Hepatocyte (in vitro differentiated cells): Measurements from ENCODE around the gene FGF1. TPM values are rescaled to one million over a fixed set of nuclear protein-coding genes. Genes with fewer than 3 reads are reported as not detected.

ENCODE experiments used
- DNase-seq: peaks from one replicate; pipeline ENCODE4 v3.0.0-alpha.2; 2016; ENCODE audit warnings: low spot score
- H2AFZ ChIP-seq: fragments of 200-600 bp; sonication (generic); 2 replicates; pipeline ENCODE4 v1.6.0; 2016; ENCODE audit warnings: antibody characterized with exemption, mild to moderate bottlenecking
- H3K27ac ChIP-seq: fragments of 200-600 bp; sonication (generic); 2 replicates; pipeline ENCODE4 v1.5.1; 2016; ENCODE audit warnings: mild to moderate bottlenecking
- H3K27me3 ChIP-seq: fragments of 200-600 bp; sonication (generic); 2 replicates; pipeline ENCODE4 v1.6.1; 2016
- H3K36me3 ChIP-seq: fragments of 200-600 bp; sonication (generic); replicated peaks from 2 replicates; pipeline ENCODE4 v1.5.1; 2016; ENCODE audit warnings: low read depth; ENCODE audit not compliant: insufficient read depth
- H3K4me1 ChIP-seq: fragments of 200-600 bp; sonication (generic); 2 replicates; pipeline ENCODE4 v1.5.1; 2016; ENCODE audit warnings: mild to moderate bottlenecking, moderate library complexity; ENCODE audit not compliant: insufficient read depth
- H3K4me2 ChIP-seq: fragments of 200-600 bp; sonication (generic); 2 replicates; pipeline ENCODE4 v1.6.0; 2016
- H3K4me3 ChIP-seq: fragments of 200-600 bp; sonication (generic); 2 replicates; pipeline ENCODE4 v1.5.1; 2016; ENCODE audit warnings: mild to moderate bottlenecking
- H3K79me2 ChIP-seq: fragments of 200-600 bp; sonication (generic); 2 replicates; pipeline ENCODE4 v1.6.0; 2017; ENCODE audit warnings: mild to moderate bottlenecking
- H3K9me2 ChIP-seq: fragments of 200-600 bp; sonication (generic); replicated peaks from 2 replicates; pipeline ENCODE4 v1.6.0; 2017; ENCODE audit warnings: mild to moderate bottlenecking; ENCODE audit not compliant: insufficient read depth
- H3K9me3 ChIP-seq: fragments of 200-600 bp; sonication (generic); 2 replicates; pipeline ENCODE4 v1.5.1; 2016; ENCODE audit warnings: low read depth, mild to moderate bottlenecking
- H4K20me1 ChIP-seq: fragments of 200-600 bp; sonication (generic); 2 replicates; pipeline ENCODE4 v1.6.0; 2016; ENCODE audit warnings: mild to moderate bottlenecking; ENCODE audit not compliant: insufficient read depth, poor library complexity, severe bottlenecking
- EZH2 ChIP-seq: fragments of 200-600 bp; sonication (generic); IDR thresholded peaks from 2 replicates; pipeline ENCODE4 v1.6.1; 2016; ENCODE audit warnings: antibody characterized with exemption, mild to moderate bottlenecking, borderline replicate concordance
- EZH2phosphoT487 ChIP-seq: fragments of 200-600 bp; sonication (generic); IDR thresholded peaks from one replicate; pipeline ENCODE4 v1.6.1; 2018; ENCODE audit warnings: antibody characterized with exemption, mild to moderate bottlenecking, low read depth, moderate library complexity; ENCODE audit not compliant: unreplicated experiment, severe bottlenecking
- WGBS: methylation state at CpG from one replicate; pipeline ENCODE4 v1.1.6; 2016; ENCODE audit warnings: low lambda C conversion rate; ENCODE audit errors: missing lambda C conversion rate; 5-methylcytosine and 5-hydroxymethylcytosine counted together
- polyA plus RNA-seq: library from polyadenylated mRNA; unstranded; fragments of >200 nt; fragmentation: Nextera tagmentation; extraction: Ambion mirVana; gene quantifications from 2 replicates; pipeline ENCODE4 v1.2.1, GENCODE V29; 2016
- total RNA-seq: library from RNA; depleted of rRNA; stranded (reverse); fragments of >200 nt; gene quantifications from 2 replicates; pipeline ENCODE4 v1.2.3, GENCODE V29; 2014
- TF ChIP-seq, protein P1 (sequence below): fragments of 200-600 bp; sonication (generic); IDR thresholded peaks from 2 replicates; pipeline ENCODE4 v1.5.1; 2016; ENCODE audit warnings: antibody characterized with exemption, mild to moderate bottlenecking; ENCODE audit not compliant: poor library complexity

Gene FGF1
- total and polyA plus RNA-seq, 2 experiments from 2014 or later = 0.23 to 0.27 TPM

GRCh38 chr5:142610176-142611001 lies 75.5 kb downstream of the FGF1 start:
- Histone ChIP-seq H3K27me3 (peaks cover 5% of the 10 kb centered on the region), H4K20me1 (no peaks in the 10 kb centered on the region), H3K9me3 (no peaks in the 10 kb centered on the region), H3K36me3 (no peaks in the 10 kb centered on the region), H3K79me2 (no peaks in the 10 kb centered on the region), H3K4me2 (no peak overlapping the region), H2AFZ (no peak overlapping the region), H3K4me1 (no peaks in the 10 kb centered on the region), H3K9me2 (no peaks in the 10 kb centered on the region), H3K27ac (no peak overlapping the region), H3K4me3 (no peak overlapping the region)
- 87% methylated on average over 6 of the region's 6 CpGs for WGBS
- DNase-seq = no peak
- TF ChIP-seq EZH2 (no peak), EZH2phosphoT487 (no peak)
- TF ChIP-seq, protein P1, sequence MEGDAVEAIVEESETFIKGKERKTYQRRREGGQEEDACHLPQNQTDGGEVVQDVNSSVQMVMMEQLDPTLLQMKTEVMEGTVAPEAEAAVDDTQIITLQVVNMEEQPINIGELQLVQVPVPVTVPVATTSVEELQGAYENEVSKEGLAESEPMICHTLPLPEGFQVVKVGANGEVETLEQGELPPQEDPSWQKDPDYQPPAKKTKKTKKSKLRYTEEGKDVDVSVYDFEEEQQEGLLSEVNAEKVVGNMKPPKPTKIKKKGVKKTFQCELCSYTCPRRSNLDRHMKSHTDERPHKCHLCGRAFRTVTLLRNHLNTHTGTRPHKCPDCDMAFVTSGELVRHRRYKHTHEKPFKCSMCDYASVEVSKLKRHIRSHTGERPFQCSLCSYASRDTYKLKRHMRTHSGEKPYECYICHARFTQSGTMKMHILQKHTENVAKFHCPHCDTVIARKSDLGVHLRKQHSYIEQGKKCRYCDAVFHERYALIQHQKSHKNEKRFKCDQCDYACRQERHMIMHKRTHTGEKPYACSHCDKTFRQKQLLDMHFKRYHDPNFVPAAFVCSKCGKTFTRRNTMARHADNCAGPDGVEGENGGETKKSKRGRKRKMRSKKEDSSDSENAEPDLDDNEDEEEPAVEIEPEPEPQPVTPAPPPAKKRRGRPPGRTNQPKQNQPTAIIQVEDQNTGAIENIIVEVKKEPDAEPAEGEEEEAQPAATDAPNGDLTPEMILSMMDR = no peak

- no peaks in the 10 kb centered on the region for H3K9me3 ChIP-seq
- no peak overlapping the region for H3K4me2 ChIP-seq
- H3K79me2 ChIP-seq = no peaks in the 10 kb centered on the region
- peaks cover 5% of the 10 kb centered on the region for H3K27me3 ChIP-seq
- TF ChIP-seq EZH2 = no peak
- TF ChIP-seq, protein P1 = no peak
- H3K4me3 ChIP-seq = no peak overlapping the region
- no peaks in the 10 kb centered on the region for H3K36me3 ChIP-seq
- H4K20me1 ChIP-seq = no peaks in the 10 kb centered on the region
- 73% methylated on average over 6 of the region's 6 CpGs for WGBS
- no peaks in the 10 kb centered on the region for H3K4me1 ChIP-seq
- no peak overlapping the region for H3K27ac ChIP-seq
- DNase-seq = no peak
- H2AFZ ChIP-seq = no peak overlapping the region
- H3K9me2 ChIP-seq = no peaks in the 10 kb centered on the region
These were observed 76.7 kb downstream of the FGF1 start for GRCh38 chr5:142609142-142609541.

DNA sequence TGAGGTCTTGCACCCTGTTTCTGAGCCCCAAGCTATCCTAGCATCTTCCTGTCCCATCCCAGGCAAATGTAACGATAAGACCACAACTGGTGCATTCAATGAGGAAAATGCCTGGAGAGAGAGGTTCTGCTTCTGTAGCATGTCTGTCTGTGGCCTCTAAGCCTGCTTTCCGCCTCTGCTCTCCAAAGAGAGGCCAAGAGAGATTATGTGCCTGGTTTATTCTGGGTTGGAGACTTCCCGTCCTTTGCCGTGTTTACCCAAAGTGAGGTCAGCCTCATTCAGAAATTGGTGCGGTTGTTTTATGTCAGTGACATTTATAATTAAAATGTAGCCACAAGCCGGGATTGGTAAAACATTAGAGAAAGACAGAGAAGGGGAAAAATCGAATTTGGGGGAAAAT lies 77.8 kb downstream of the FGF1 start:
- peaks cover 5% of the 10 kb centered on the region for H3K27me3 ChIP-seq
- H3K4me3 ChIP-seq = no peak overlapping the region
- no peaks in the 10 kb centered on the region for H3K9me2 ChIP-seq
- no peaks in the 10 kb centered on the region for H3K79me2 ChIP-seq
- H3K9me3 ChIP-seq = no peaks in the 10 kb centered on the region
- no peak overlapping the region for H2AFZ ChIP-seq
- 68% methylated on average over 7 of the region's 7 CpGs for WGBS
- H4K20me1 ChIP-seq = no peaks in the 10 kb centered on the region
- TF ChIP-seq, protein P1 = no peak
- TF ChIP-seq EZH2 (no peak), EZH2phosphoT487 (no peak)
- DNase-seq = no peak
- no peaks in the 10 kb centered on the region for H3K36me3 ChIP-seq
- no peak overlapping the region for H3K27ac ChIP-seq
- H3K4me1 ChIP-seq = no peaks in the 10 kb centered on the region
- H3K4me2 ChIP-seq = no peak overlapping the region
